Chondrocyte (in vitro differentiated cells): ENCODE data around the gene KRTAP13-2. TPM values are rescaled to one million over a fixed set of nuclear protein-coding genes. Genes with fewer than 3 reads are reported as not detected.

Experiments
- DNase-seq: peaks from one replicate; pipeline ENCODE4 v3.0.0; 2021; ENCODE audit warnings: mixed read lengths, low spot score
- H3K27ac Mint-ChIP-seq: one replicate; pipeline ENCODE4 v1.8.0; 2021; ENCODE audit warnings: mild to moderate bottlenecking, moderate library complexity, mixed read lengths; ENCODE audit not compliant: unreplicated experiment
- H3K27me3 Mint-ChIP-seq: 2 replicates; pipeline ENCODE4 v1.8.0; 2021; ENCODE audit warnings: low read depth, mixed read lengths
- H3K36me3 Mint-ChIP-seq: 2 replicates; pipeline ENCODE4 v1.8.0; 2021; ENCODE audit warnings: low read depth, mixed read lengths
- H3K4me1 Mint-ChIP-seq: 2 replicates; pipeline ENCODE4 v1.8.0; 2021; ENCODE audit warnings: low read depth, mild to moderate bottlenecking, mixed read lengths
- H3K4me3 Mint-ChIP-seq: one replicate; pipeline ENCODE4 v1.8.0; 2021; ENCODE audit warnings: mild to moderate bottlenecking, moderate library complexity, mixed read lengths; ENCODE audit not compliant: unreplicated experiment
- H3K9me3 Mint-ChIP-seq: 2 replicates; pipeline ENCODE4 v1.8.0; 2021; ENCODE audit warnings: low read depth, mixed read lengths
- long read RNA-seq: library from polyadenylated mRNA; stranded (forward); transcript quantifications from one replicate; pipeline ENCODE4 v2.0.0, GENCODE V29; 2021
- total RNA-seq: library from RNA; stranded (reverse); gene quantifications from 3 replicates; pipeline ENCODE4 v1.2.1, GENCODE V29; 2021
- TF ChIP-seq, protein P1 (sequence below): fragments of 200-600 bp; sonication (generic); IDR thresholded peaks from 2 replicates; pipeline ENCODE4 v1.5.0; 2021; ENCODE audit warnings: antibody characterized with exemption, mild to moderate bottlenecking, moderate library complexity

Gene KRTAP13-2, protein sequence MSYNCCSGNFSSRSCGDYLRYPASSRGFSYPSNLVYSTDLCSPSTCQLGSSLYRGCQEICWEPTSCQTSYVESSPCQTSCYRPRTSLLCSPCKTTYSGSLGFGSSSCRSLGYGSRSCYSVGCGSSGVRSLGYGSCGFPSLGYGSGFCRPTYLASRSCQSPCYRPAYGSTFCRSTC
- total RNA-seq, result not detected in 3 replicates
- long read RNA-seq, result 0 reads

DNA sequence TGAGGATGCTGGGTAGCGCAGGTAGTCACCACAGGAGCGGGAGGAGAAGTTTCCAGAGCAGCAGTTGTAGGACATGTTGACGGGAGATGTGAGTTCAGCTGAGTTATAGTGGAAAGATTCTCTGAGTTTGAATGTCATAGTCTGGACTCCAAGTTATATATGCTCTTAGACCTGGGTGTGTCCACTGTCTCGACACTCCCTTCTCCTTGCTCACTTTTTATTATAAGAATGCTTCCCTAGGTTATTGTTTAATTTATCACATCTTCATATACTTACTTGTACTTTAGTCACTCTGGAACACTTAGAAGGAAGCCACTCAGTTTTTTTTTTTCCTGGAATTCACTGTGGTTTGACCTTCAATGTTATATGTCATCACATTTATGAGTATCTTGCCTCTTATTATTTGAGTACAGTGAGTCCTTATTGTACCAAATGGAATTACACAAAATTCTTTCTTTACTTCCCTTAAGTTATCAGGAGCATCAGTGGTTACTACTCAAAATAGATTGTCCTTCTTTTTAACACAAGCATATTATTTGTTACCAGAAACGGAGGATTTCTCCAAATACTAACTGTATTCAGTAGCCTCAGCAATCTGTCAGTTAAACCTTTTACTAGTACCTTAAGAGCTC is at the start of gene KRTAP13-2:
Gene KRTAP13-2, minus strand, starts transcription at position 133 of the 632 bp plus-strand sequence. Its CDS starts 58 bp downstream, at position 75.
- Mint-ChIP-seq H3K27ac (no peak within 1 kb of the TSS), H3K9me3 (no peaks in the 10 kb centered on the region), H3K4me1 (peaks cover 4% of the 10 kb centered on the region), H3K4me3 (no peak within 1 kb of the TSS), H3K36me3 (no peaks in the 10 kb centered on the region), H3K27me3 (peaks cover 7% of the 10 kb centered on the region)
- TF ChIP-seq, protein P1, sequence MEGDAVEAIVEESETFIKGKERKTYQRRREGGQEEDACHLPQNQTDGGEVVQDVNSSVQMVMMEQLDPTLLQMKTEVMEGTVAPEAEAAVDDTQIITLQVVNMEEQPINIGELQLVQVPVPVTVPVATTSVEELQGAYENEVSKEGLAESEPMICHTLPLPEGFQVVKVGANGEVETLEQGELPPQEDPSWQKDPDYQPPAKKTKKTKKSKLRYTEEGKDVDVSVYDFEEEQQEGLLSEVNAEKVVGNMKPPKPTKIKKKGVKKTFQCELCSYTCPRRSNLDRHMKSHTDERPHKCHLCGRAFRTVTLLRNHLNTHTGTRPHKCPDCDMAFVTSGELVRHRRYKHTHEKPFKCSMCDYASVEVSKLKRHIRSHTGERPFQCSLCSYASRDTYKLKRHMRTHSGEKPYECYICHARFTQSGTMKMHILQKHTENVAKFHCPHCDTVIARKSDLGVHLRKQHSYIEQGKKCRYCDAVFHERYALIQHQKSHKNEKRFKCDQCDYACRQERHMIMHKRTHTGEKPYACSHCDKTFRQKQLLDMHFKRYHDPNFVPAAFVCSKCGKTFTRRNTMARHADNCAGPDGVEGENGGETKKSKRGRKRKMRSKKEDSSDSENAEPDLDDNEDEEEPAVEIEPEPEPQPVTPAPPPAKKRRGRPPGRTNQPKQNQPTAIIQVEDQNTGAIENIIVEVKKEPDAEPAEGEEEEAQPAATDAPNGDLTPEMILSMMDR, result no peak
- DNase-seq, result no peak

DNA sequence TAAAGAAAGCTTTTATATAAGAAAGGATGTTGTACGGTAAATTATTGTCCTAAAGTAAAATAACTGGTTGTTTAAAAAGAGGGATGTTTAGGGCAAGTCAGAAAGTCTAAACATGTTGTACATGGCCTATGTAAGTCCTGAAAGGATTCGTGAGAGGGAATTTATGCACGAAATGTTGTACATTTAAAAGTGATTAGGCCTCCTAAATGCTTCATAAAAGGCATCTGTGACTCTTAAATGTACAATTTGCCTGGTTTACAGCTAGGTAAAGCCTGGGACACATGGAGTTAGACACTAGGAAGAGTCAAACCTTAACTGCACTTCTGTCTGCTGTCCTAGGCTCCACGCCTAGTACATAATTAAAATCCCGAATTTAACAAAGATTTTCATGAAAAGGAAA is 43.9 kb upstream of the KRTAP13-2 start:
- Mint-ChIP-seq H3K36me3 (no peaks in the 10 kb centered on the region), H3K4me3 (no peak overlapping the region), H3K9me3 (peaks cover 7% of the 10 kb centered on the region), H3K4me1 (no peaks in the 10 kb centered on the region), H3K27ac (no peak overlapping the region), H3K27me3 (peaks cover 9% of the 10 kb centered on the region)
- TF ChIP-seq, protein P1, result no peak
- DNase-seq, result no peak

DNA sequence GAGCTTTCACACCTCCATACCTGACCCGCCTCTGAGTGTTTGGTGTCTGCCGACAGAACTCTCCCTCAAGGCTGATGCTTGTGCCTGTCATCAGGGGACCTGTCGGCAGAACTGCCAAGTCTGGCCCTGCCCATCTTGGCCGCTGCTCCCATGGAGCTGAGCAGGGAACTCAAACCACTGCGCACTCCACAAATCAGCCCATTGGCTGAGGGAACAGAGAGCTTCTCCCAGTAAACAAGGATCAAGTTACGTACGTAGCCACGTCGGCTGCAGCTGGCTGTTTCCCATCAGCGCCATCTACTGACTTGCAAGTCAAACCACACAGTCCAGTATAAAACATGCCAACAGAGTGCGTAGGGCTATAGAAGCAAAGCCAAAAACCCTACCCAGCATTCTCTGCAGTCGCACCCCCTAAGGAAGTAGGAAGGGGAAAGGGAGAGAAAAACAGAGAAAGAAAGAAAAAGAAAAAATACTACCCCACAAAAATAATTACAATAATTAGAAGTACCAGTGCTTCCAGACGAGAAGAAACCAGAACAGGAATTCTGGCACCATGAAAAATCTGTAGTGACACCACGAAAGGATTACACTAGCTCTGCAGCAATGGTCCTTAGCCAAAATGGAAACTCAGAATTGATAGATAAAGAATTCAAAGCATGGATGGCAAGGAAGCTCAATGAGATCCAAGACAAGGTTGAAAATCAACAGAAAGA is 36.9 kb upstream of the KRTAP13-2 start:
- no peaks in the 10 kb centered on the region for H3K36me3 Mint-ChIP-seq
- TF ChIP-seq, protein P1, result peak; percentile 79
- peak; percentile 69 for DNase-seq
- H3K4me1 Mint-ChIP-seq, result peaks cover 7% of the 10 kb centered on the region
- peaks cover 6% of the 10 kb centered on the region for H3K9me3 Mint-ChIP-seq
- H3K4me3 Mint-ChIP-seq, result peak overlapping the region; percentile 55
- peaks cover 11% of the 10 kb centered on the region for H3K27me3 Mint-ChIP-seq
- H3K27ac Mint-ChIP-seq, result no peak overlapping the region

DNA sequence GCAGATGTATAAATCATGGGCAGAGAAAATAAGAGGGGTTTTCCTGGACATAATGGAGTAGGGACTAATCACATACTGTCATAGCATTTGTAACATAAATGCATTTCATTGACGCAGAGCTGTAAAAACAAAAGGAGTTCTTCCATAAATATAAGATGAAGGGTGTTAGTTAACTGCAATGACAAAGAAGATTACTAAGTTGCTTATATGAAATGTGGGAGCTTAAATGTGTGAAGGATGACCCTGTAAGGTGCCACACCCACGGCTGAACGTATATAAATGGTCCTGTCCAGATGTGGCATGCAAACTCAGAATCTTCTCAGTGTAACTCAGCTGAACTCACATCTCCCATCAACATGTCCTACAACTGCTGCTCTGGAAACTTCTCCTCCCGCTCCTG is 23.7 kb upstream of the KRTAP13-2 start, which contains the start of gene KRTAP13-1:
Gene KRTAP13-1, plus strand, starts transcription at position 301 of the 400 bp plus-strand sequence. Its CDS starts 56 bp downstream, at position 357.
- TF ChIP-seq, protein P1, result no peak
- H3K4me3 Mint-ChIP-seq, result no peak within 1 kb of the TSS
- H3K27ac Mint-ChIP-seq, result no peak within 1 kb of the TSS
- H3K4me1 Mint-ChIP-seq, result no peaks in the 10 kb centered on the region
- H3K27me3 Mint-ChIP-seq, result peaks cover 9% of the 10 kb centered on the region
- H3K36me3 Mint-ChIP-seq, result no peaks in the 10 kb centered on the region
- DNase-seq, result no peak
- H3K9me3 Mint-ChIP-seq, result peaks cover 4% of the 10 kb centered on the region

DNA sequence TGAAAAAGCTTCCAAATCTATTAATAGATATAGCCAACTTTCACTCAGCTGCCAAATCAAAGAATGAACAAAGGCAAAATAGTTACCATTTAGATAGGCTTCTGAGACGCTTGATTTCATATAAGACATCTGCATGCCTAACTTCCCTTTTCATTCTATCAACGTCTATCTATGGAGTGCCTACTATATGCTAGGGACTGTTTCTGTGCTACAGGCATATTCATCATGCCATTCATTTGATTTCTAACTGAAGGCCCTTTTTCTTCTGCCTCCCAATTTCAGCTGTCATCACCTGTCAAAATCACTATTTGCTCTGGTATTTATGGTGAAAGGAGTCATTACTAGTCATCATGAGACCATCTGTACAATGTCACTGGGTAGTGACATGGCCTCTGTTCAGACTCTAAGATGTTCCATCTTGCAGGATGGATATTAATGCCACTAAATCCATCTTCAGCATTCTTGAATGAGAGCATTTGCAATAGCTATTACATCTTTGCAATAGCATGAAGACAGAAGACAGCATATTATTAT is 19.5 kb upstream of the KRTAP13-2 start:
- DNase-seq, result no peak
- H3K4me1 Mint-ChIP-seq, result no peaks in the 10 kb centered on the region
- TF ChIP-seq, protein P1, result no peak
- no peak overlapping the region for H3K27ac Mint-ChIP-seq
- H3K27me3 Mint-ChIP-seq, result peaks cover 6% of the 10 kb centered on the region
- H3K4me3 Mint-ChIP-seq, result no peak overlapping the region
- no peaks in the 10 kb centered on the region for H3K36me3 Mint-ChIP-seq
- H3K9me3 Mint-ChIP-seq, result peaks cover 14% of the 10 kb centered on the region
